ENCODE results near the gene OMD.

DNA sequence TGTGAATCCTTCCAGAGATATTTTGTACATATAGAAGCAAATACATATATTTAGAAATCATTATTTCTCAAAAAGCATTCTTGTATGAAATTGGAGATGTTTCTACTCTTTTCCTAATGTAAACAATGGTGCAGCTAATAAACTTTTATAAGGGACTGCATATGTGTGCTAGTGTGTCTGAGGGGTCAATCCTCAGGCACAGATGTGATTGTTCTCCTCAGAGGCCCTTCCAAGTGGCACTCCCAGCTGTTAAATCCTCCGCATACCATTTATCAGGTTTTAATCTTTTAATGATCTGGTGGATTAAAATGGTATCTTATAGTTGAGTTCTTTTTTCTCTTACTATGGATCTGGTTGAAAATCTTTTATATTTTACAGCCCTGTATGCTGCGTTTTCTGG lies 5.6 kb upstream of the OMD start:
- no peak for TF ChIP-seq EZH2phosphoT487 (IDR thresholded peaks at IDR 0.05; ENCODE audit: low read depth)
- TF ChIP-seq, protein P1, sequence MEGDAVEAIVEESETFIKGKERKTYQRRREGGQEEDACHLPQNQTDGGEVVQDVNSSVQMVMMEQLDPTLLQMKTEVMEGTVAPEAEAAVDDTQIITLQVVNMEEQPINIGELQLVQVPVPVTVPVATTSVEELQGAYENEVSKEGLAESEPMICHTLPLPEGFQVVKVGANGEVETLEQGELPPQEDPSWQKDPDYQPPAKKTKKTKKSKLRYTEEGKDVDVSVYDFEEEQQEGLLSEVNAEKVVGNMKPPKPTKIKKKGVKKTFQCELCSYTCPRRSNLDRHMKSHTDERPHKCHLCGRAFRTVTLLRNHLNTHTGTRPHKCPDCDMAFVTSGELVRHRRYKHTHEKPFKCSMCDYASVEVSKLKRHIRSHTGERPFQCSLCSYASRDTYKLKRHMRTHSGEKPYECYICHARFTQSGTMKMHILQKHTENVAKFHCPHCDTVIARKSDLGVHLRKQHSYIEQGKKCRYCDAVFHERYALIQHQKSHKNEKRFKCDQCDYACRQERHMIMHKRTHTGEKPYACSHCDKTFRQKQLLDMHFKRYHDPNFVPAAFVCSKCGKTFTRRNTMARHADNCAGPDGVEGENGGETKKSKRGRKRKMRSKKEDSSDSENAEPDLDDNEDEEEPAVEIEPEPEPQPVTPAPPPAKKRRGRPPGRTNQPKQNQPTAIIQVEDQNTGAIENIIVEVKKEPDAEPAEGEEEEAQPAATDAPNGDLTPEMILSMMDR (IDR thresholded peaks at IDR 0.05; ENCODE audit: low read depth, low read length) = no peak
